Measurements from ENCODE around the gene SLC43A1. TPM values are rescaled to one million over a fixed set of nuclear protein-coding genes. Genes with fewer than 3 reads are reported as not detected.

The SLC43A1 gene
- total RNA-seq, 2 donors from 2014 or later = 18.2 to 20.9 TPM

- no peaks in the 10 kb centered on the region for H3K27me3 ChIP-seq (replicated peaks; ENCODE audit: insufficient read depth)
- intact Hi-C loops (cut with DNase I) = no loop called here
- 57% methylated on average over 2 of the region's 2 CpGs for WGBS
These were observed 34.2 kb downstream of the SLC43A1 start for GRCh38 chr11:57481315-57481714.

GRCh38 chr11:57480409-57481137, 34.9 kb downstream of the SLC43A1 start:
- TF ChIP-seq POLR2AphosphoS5 (IDR thresholded peaks at IDR 0.05) (no peak), POLR2A (IDR thresholded peaks at IDR 0.05) (no peak), CTCF (IDR thresholded peaks at IDR 0.05) (peak in 3 of 4 experiments; percentile 43 to 62 (median 57))
- no peak overlapping the region for H3K27ac ChIP-seq
- H3K27me3 ChIP-seq (replicated peaks; ENCODE audit: insufficient read depth) = no peaks in the 10 kb centered on the region
- intact Hi-C loops (cut with DNase I) = no loop called here
- no peaks in the 10 kb centered on the region for H3K9me3 ChIP-seq
- no peak overlapping the region for H3K4me3 ChIP-seq
- no peaks in the 10 kb centered on the region for H3K36me3 ChIP-seq
- peaks cover 11% of the 10 kb centered on the region for H3K4me1 ChIP-seq (replicated peaks)
- peak; percentile 26 for DNase-seq (ENCODE audit: low spot score)
- WGBS = 35% methylated on average over 9 of the region's 9 CpGs

More at GRCh38 chr11:57481315-57481714, 34.2 kb downstream of the SLC43A1 start:
- Histone ChIP-seq H3K4me1 (replicated peaks) (peaks cover 7% of the 10 kb centered on the region), H3K27ac (no peak overlapping the region), H3K36me3 (no peaks in the 10 kb centered on the region), H3K9me3 (no peaks in the 10 kb centered on the region), H3K4me3 (no peak overlapping the region)
- DNase-seq (ENCODE audit: low spot score) = no peak
- TF ChIP-seq CTCF (IDR thresholded peaks at IDR 0.05) = no peak
- no peak for TF ChIP-seq POLR2A (IDR thresholded peaks at IDR 0.05)
- TF ChIP-seq POLR2AphosphoS5 (IDR thresholded peaks at IDR 0.05) = no peak

GRCh38 chr11:57479911-57480310, 35.6 kb downstream of the SLC43A1 start:
- no peaks in the 10 kb centered on the region for H3K9me3 ChIP-seq
- no peak overlapping the region for H3K27ac ChIP-seq
- H3K4me1 ChIP-seq (replicated peaks) = peaks cover 11% of the 10 kb centered on the region
- no peaks in the 10 kb centered on the region for H3K27me3 ChIP-seq (replicated peaks; ENCODE audit: insufficient read depth)
- 23% methylated on average over 4 of the region's 4 CpGs for WGBS
- H3K4me3 ChIP-seq = no peak overlapping the region
- TF ChIP-seq POLR2AphosphoS5 (IDR thresholded peaks at IDR 0.05) = no peak
- no peak for TF ChIP-seq POLR2A (IDR thresholded peaks at IDR 0.05)
- no peak for TF ChIP-seq CTCF (IDR thresholded peaks at IDR 0.05)
- intact Hi-C loops (cut with DNase I) = no loop called here
- no peak for DNase-seq (ENCODE audit: low spot score)
- no peaks in the 10 kb centered on the region for H3K36me3 ChIP-seq

- Histone ChIP-seq H3K9me3 (no peaks in the 10 kb centered on the region), H3K27ac (no peak overlapping the region), H3K27me3 (replicated peaks; ENCODE audit: insufficient read depth) (no peaks in the 10 kb centered on the region), H3K36me3 (no peaks in the 10 kb centered on the region), H3K4me1 (replicated peaks) (peaks cover 11% of the 10 kb centered on the region), H3K4me3 (no peak overlapping the region)
- TF ChIP-seq POLR2AphosphoS5 (IDR thresholded peaks at IDR 0.05) = no peak
- no peak for TF ChIP-seq POLR2A (IDR thresholded peaks at IDR 0.05)
- no peak for TF ChIP-seq CTCF (IDR thresholded peaks at IDR 0.05)
- DNase-seq (ENCODE audit: low spot score) = no peak
- WGBS = 41% methylated on average over 11 of the region's 11 CpGs
- intact Hi-C loops (cut with DNase I) = no loop called here
These were observed 36.4 kb downstream of the SLC43A1 start for GRCh38 chr11:57479021-57479663.

Measured in prostate gland (tissue), 2 donors.